Progenitor cell of endocrine pancreas (in vitro differentiated cells): ENCODE results near the gene KPNB1. TPM values are rescaled to one million over a fixed set of nuclear protein-coding genes. Genes with fewer than 3 reads are reported as not detected.

Experiments used
- DNase-seq: peaks from one replicate; pipeline ENCODE4 v3.0.0; 2021; ENCODE audit warnings: low spot score; ENCODE audit not compliant: unreplicated experiment
- H3K27ac Mint-ChIP-seq: 2 replicates; pipeline ENCODE4 v1.8.0; 2021; ENCODE audit warnings: mild to moderate bottlenecking, moderate library complexity, mixed read lengths
- H3K27me3 Mint-ChIP-seq: 2 replicates; pipeline ENCODE4 v1.8.0; 2021; ENCODE audit warnings: mixed read lengths
- H3K36me3 Mint-ChIP-seq: 2 replicates; pipeline ENCODE4 v1.8.0; 2022; ENCODE audit warnings: mixed read lengths; ENCODE audit not compliant: insufficient read depth
- H3K4me1 Mint-ChIP-seq: 2 replicates; pipeline ENCODE4 v1.8.0; 2021; ENCODE audit warnings: low read depth, mixed read lengths
- H3K4me3 Mint-ChIP-seq: 2 replicates; pipeline ENCODE4 v1.8.0; 2021; ENCODE audit warnings: low read depth, mild to moderate bottlenecking, moderate library complexity, mixed read lengths
- H3K9me3 Mint-ChIP-seq: 2 replicates; pipeline ENCODE4 v1.8.0; 2021; ENCODE audit warnings: low read depth, mixed read lengths
- total RNA-seq: library from RNA; stranded (reverse); gene quantifications from 2 replicates; pipeline ENCODE4 v1.2.1, GENCODE V29; 2021
- TF ChIP-seq, protein P1 (sequence below): fragments of 200-600 bp; sonication (generic); IDR thresholded peaks from one replicate; pipeline ENCODE4 v1.5.0; 2021; ENCODE audit warnings: antibody characterized with exemption, mild to moderate bottlenecking; ENCODE audit not compliant: unreplicated experiment

The KPNB1 gene
- total RNA-seq, 1 donor from 2014 or later, result 386 TPM

DNA sequence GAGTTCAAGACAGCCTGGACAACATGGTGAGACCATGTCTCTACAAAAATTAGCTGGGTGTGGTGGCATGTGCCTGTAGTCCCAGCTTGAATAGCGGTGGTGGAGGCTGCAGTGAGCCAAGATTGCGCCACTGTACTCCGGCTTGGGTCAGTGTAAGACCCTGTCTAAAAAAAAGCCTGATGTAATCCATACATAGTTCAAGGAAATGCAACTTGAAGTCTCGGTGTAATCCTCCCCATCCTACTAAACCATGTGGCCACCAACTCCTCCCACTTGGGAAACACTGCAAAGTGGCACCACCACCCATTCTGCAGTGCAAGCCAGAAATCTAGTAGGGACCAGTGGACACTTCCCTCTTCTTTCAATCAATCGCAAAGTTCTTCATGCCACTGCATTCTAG, 5.4 kb upstream of the KPNB1 start:
- Mint-ChIP-seq H3K4me3 (no peak overlapping the region), H3K9me3 (no peaks in the 10 kb centered on the region), H3K36me3 (peaks cover 2% of the 10 kb centered on the region), H3K27ac (no peak overlapping the region), H3K4me1 (peaks cover 3% of the 10 kb centered on the region), H3K27me3 (no peaks in the 10 kb centered on the region)
- TF ChIP-seq, protein P1, sequence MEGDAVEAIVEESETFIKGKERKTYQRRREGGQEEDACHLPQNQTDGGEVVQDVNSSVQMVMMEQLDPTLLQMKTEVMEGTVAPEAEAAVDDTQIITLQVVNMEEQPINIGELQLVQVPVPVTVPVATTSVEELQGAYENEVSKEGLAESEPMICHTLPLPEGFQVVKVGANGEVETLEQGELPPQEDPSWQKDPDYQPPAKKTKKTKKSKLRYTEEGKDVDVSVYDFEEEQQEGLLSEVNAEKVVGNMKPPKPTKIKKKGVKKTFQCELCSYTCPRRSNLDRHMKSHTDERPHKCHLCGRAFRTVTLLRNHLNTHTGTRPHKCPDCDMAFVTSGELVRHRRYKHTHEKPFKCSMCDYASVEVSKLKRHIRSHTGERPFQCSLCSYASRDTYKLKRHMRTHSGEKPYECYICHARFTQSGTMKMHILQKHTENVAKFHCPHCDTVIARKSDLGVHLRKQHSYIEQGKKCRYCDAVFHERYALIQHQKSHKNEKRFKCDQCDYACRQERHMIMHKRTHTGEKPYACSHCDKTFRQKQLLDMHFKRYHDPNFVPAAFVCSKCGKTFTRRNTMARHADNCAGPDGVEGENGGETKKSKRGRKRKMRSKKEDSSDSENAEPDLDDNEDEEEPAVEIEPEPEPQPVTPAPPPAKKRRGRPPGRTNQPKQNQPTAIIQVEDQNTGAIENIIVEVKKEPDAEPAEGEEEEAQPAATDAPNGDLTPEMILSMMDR, result no peak
- no peak for DNase-seq

DNA sequence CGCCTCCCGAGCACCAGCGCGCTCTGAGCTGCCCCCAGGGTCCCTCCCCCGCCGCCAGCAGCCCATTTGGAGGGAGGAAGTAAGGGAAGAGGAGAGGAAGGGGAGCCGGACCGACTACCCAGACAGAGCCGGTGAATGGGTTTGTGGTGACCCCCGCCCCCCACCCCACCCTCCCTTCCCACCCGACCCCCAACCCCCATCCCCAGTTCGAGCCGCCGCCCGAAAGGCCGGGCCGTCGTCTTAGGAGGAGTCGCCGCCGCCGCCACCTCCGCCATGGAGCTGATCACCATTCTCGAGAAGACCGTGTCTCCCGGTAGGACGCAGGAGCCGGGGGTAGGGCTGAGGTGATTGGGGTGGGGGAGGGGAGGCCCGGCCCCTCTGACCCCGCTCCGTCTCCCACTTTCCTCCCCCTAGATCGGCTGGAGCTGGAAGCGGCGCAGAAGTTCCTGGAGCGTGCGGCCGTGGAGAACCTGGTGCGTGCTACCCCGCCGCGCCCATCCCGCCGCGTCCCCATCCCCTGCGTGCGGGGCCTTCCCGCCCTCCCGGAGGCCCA, 329 bp downstream of the KPNB1 start:
- H3K4me1 Mint-ChIP-seq, result peaks cover 38% of the 10 kb centered on the region
- peak overlapping the region; percentile 96 for H3K27ac Mint-ChIP-seq
- peaks cover 22% of the 10 kb centered on the region for H3K36me3 Mint-ChIP-seq
- H3K27me3 Mint-ChIP-seq, result no peaks in the 10 kb centered on the region
- peak overlapping the region; percentile 80 for H3K4me3 Mint-ChIP-seq
- TF ChIP-seq, protein P1, result no peak
- no peak for DNase-seq
- H3K9me3 Mint-ChIP-seq, result no peaks in the 10 kb centered on the region

DNA sequence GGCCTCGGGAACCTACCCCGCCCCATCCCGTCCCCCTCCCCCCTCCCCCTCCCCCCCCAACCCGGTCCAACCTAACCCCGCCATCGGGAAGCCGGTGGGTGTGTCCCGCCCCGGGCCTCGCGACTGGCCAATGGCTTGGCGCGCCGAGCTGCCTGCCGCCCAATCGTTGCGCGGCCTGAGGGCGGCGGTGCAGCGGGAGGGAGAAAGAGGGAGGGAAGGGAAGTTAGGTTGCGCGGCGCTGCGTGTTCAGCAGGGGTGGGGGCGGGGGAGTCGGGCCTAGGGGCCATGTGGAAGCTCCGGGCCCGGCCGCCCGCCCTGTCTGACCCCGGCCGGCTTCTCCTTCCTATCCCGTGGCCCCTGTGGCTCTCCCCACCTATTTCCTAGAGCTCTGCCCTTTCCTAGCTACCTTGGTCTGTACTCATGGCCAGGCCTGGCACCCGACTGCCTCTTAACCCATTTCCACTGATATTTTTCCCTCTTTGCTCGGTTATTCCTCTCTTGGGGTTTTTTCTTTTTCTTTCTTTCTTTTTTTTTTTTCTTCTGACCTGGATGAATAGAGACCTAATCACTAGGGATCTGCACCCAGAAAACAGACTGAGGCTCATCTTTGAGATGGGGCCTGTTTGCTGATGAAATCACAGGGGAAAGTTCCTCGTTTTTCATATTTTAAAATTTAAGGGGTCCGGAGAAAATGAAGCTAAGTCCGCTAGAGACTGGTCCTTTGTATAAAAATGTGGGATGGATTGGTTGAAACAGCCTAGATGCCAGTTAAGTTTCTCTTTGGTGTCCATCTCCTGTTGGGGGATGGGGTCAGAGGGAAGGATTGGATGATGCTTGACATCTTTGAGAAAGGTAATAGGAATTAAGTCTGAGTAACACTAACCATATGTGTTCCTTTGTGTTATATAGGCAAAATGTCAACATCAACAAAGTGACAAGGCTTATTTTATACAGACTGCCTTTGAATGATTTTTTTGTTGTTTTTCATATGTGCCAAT, 1.1 kb downstream of the KPNB1 start:
- H3K27me3 Mint-ChIP-seq, result no peaks in the 10 kb centered on the region
- peak overlapping the region; percentile 92 for H3K27ac Mint-ChIP-seq
- H3K36me3 Mint-ChIP-seq, result peaks cover 26% of the 10 kb centered on the region
- H3K4me3 Mint-ChIP-seq, result peak overlapping the region; percentile 80
- no peaks in the 10 kb centered on the region for H3K9me3 Mint-ChIP-seq
- TF ChIP-seq, protein P1, result no peak
- H3K4me1 Mint-ChIP-seq, result peaks cover 43% of the 10 kb centered on the region
- DNase-seq, result peak; percentile 86

DNA sequence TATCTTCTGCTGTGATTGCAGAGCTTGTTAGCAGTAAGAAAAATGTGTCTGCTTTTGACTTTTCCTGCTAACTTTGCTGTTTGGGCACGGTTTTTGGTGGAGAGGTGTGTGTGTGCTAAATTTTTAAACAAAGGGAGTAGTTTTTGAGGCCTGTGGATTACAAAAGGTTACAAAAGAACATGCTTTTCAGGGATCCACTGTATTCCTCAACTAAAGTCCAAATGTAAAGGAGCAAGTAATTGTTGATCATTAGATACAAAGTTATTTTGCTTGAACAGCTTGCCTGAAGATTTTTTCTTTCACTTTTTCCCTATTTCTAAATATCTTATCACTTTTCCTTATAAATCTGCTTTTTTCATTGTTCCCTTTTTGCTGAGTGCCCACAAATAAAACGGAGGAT, 2.0 kb downstream of the KPNB1 start:
- DNase-seq, result no peak
- no peaks in the 10 kb centered on the region for H3K9me3 Mint-ChIP-seq
- H3K36me3 Mint-ChIP-seq, result peaks cover 29% of the 10 kb centered on the region
- no peak overlapping the region for H3K27ac Mint-ChIP-seq
- H3K4me3 Mint-ChIP-seq, result peak overlapping the region; percentile 80
- TF ChIP-seq, protein P1, result no peak
- H3K27me3 Mint-ChIP-seq, result no peaks in the 10 kb centered on the region
- H3K4me1 Mint-ChIP-seq, result peaks cover 43% of the 10 kb centered on the region

DNA sequence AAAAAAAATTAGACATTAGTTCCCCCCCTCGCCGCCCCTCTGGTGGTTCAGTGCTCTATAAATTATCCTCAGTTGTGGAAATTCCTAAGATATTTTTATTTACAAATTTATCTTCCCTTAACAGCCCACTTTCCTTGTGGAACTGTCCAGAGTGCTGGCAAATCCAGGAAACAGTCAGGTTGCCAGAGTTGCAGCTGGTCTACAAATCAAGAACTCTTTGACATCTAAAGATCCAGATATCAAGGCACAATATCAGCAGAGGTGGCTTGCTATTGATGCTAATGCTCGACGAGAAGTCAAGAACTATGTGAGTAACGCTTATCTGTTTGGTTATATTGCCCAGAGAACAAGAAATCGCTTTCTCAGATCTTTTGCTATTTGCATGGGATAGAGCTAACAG, 2.9 kb downstream of the KPNB1 start:
- DNase-seq, result no peak
- Mint-ChIP-seq H3K36me3 (peaks cover 31% of the 10 kb centered on the region), H3K4me3 (no peak overlapping the region), H3K4me1 (peaks cover 43% of the 10 kb centered on the region), H3K27me3 (no peaks in the 10 kb centered on the region), H3K27ac (peak overlapping the region; percentile 59), H3K9me3 (no peaks in the 10 kb centered on the region)
- TF ChIP-seq, protein P1, result no peak
